ENCODE measurements around the gene NUBP1.
A peak's percentile ranks its signal among the peaks of the same experiment; 100 is the strongest.

Gene NUBP1

DNA sequence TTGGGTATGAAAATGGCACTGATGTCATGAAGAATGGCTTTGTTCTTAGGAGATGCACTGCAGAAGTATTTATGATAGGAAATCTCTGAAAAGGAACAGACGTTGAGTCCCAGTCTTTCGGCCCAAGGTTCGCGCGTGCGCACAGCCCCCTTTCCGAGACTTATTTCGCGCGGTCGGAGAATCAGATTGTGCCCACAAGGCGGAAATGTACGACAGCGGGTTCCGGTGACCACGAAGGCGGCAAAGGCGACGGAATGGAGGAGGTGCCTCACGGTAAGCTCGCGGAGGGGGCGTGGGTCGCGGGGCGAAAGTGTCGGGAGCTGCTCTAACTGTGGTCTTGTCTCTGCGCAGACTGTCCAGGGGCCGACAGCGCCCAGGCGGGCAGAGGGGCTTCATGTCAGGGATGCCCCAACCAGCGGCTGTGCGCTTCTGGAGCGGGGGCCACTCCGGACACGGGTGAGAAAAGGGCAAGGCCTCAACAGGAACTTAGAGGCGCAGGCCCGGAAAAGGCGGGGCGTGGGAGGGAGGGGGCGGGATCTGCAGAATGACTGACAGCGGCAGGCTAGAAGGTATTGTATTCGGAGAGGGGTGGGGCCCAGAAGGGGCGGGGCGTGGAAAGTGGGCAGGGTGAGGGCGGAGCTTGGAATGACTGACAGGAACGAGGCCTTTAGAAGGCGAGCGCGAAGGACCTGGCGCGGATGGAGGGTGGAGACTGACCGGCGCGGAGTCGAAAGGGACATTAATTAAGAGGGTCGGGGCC, at the start of gene NUBP1:
Gene NUBP1 (plus strand): TSS at position 233 of the 760 bp plus-strand sequence. CDS start 22 bp downstream, at position 255.
- H3K4me1 ChIP-seq (ENCODE audit: control insufficient read depth, insufficient read depth, low read length) = peaks cover 13% of the 10 kb centered on the region
- H3K36me3 ChIP-seq (ENCODE audit: control insufficient read depth, insufficient read depth, low read length) = no peaks in the 10 kb centered on the region
- peak within 1 kb of the TSS; percentile 21 for H3K4me3 ChIP-seq (ENCODE audit: low read length)

DNA sequence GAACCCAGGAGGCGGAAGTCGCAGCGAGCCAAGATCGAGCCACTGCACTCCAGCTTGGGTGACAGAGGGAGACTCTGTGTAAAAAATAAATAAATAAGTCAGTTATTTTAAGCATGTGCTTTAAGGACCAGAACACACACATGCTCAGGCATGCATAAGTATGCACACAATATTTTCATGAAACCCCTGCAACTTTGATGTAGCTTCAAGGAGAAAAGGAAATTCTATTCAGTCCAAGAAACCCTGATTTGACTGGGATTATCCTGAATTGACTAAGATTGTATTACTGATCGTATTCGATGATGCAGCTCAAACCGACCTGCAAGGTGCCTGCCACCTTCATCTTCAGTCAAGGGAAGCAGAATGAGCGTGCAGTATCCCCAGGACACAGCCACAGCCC, 49.8 kb upstream of the NUBP1 start:
- no peaks in the 10 kb centered on the region for H3K9me3 ChIP-seq (ENCODE audit: control insufficient read depth, low read length)
- H3K4me1 ChIP-seq (ENCODE audit: control insufficient read depth, insufficient read depth, low read length) = peaks cover 4% of the 10 kb centered on the region
- no peak overlapping the region for H3K9ac ChIP-seq (ENCODE audit: low read length)
- no peaks in the 10 kb centered on the region for H3K36me3 ChIP-seq (ENCODE audit: control insufficient read depth, insufficient read depth, low read length)
- peaks cover 5% of the 10 kb centered on the region for H3K27me3 ChIP-seq (ENCODE audit: control insufficient read depth, insufficient read depth, low read length)
- H3K4me3 ChIP-seq (ENCODE audit: low read length) = no peak overlapping the region

More for the DNA sequence above, at the start of gene NUBP1:
- Histone ChIP-seq H3K9me3 (ENCODE audit: control insufficient read depth, low read length) (no peaks in the 10 kb centered on the region), H3K9ac (ENCODE audit: low read length) (peak within 1 kb of the TSS; percentile 86), H3K27me3 (ENCODE audit: control insufficient read depth, insufficient read depth, low read length) (no peaks in the 10 kb centered on the region)

DNA sequence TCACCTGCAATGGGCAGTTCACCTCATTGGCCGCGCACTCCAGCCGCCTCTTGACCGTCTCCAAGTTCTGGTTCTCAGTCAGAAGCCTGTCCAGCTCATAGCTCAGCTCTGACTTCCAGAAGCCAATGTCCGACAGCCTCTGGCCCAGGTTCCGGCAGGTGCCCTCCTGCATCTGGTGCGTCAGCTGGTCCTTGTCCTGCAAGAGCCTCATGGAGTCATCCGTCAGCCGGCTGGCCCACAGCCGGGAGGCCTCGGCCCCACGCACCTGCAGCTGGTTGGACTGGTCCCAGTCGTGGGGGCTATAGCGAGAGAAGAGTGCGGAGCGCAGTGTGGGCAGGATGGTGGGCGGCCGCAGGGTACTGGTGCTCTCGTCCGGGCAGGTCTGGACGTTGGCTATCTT, 49.3 kb upstream of the NUBP1 start:
- H3K27me3 ChIP-seq (ENCODE audit: control insufficient read depth, insufficient read depth, low read length) = peaks cover 5% of the 10 kb centered on the region
- no peaks in the 10 kb centered on the region for H3K9me3 ChIP-seq (ENCODE audit: control insufficient read depth, low read length)
- no peak overlapping the region for H3K4me3 ChIP-seq (ENCODE audit: low read length)
- H3K9ac ChIP-seq (ENCODE audit: low read length) = no peak overlapping the region
- no peaks in the 10 kb centered on the region for H3K36me3 ChIP-seq (ENCODE audit: control insufficient read depth, insufficient read depth, low read length)
- H3K4me1 ChIP-seq (ENCODE audit: control insufficient read depth, insufficient read depth, low read length) = peaks cover under 1% of the 10 kb centered on the region

GRCh38 chr16:10694830-10695229, 48.8 kb upstream of the NUBP1 start, which contains the start of gene TEKT5:
TSS of gene TEKT5 (minus strand) at chr16:10694930. CDS start at chr16:10694873, 57 bp downstream.
- H3K4me3 ChIP-seq (ENCODE audit: low read length) = no peak within 1 kb of the TSS
- no peak within 1 kb of the TSS for H3K9ac ChIP-seq (ENCODE audit: low read length)
- no peaks in the 10 kb centered on the region for H3K9me3 ChIP-seq (ENCODE audit: control insufficient read depth, low read length)
- peaks cover 5% of the 10 kb centered on the region for H3K27me3 ChIP-seq (ENCODE audit: control insufficient read depth, insufficient read depth, low read length)
- no peaks in the 10 kb centered on the region for H3K36me3 ChIP-seq (ENCODE audit: control insufficient read depth, insufficient read depth, low read length)
- H3K4me1 ChIP-seq (ENCODE audit: control insufficient read depth, insufficient read depth, low read length) = no peaks in the 10 kb centered on the region

DNA sequence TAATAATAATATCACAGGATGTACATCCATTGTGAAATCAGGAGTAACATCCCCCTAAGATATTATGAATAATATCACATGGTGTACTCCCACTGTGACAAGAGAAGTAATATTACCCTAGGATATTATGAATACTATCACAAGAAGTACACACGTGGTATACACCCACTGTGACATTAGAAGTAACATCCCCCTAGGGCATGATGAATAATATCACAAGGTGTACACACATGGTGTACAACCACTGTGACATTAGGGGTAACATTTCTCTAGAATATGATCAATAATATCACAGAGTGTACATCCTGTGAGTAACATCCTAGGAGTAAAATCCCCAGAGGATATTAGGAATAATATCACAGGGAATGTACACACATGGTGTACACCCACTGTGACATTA, 43.9 kb upstream of the NUBP1 start:
- Histone ChIP-seq H3K9ac (ENCODE audit: low read length) (no peak overlapping the region), H3K4me3 (ENCODE audit: low read length) (no peak overlapping the region), H3K9me3 (ENCODE audit: control insufficient read depth, low read length) (no peaks in the 10 kb centered on the region), H3K27me3 (ENCODE audit: control insufficient read depth, insufficient read depth, low read length) (no peaks in the 10 kb centered on the region), H3K36me3 (ENCODE audit: control insufficient read depth, insufficient read depth, low read length) (no peaks in the 10 kb centered on the region), H3K4me1 (ENCODE audit: control insufficient read depth, insufficient read depth, low read length) (no peaks in the 10 kb centered on the region)

DNA sequence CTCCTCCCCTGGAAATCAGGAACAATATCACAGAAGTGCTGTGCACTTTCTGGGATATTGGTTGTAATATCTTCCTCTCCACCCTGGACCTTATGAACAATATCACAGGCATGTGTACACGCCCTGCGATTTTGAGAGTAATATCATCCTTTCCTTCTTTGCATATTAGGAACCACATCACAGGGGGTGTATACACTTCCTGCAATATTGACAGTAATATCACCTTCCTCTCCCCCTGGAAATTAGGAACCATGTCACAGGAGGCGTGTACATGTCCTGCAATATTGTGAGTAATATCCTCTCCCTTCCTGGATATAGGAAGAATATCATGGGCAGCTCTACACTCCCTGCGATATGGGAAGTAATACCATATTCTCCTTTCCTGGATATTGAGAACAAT, 34.7 kb upstream of the NUBP1 start:
- H3K9me3 ChIP-seq (ENCODE audit: control insufficient read depth, low read length) = no peaks in the 10 kb centered on the region
- H3K9ac ChIP-seq (ENCODE audit: low read length) = no peak overlapping the region
- H3K4me1 ChIP-seq (ENCODE audit: control insufficient read depth, insufficient read depth, low read length) = no peaks in the 10 kb centered on the region
- H3K36me3 ChIP-seq (ENCODE audit: control insufficient read depth, insufficient read depth, low read length) = no peaks in the 10 kb centered on the region
- H3K27me3 ChIP-seq (ENCODE audit: control insufficient read depth, insufficient read depth, low read length) = no peaks in the 10 kb centered on the region
- H3K4me3 ChIP-seq (ENCODE audit: low read length) = no peak overlapping the region

DNA sequence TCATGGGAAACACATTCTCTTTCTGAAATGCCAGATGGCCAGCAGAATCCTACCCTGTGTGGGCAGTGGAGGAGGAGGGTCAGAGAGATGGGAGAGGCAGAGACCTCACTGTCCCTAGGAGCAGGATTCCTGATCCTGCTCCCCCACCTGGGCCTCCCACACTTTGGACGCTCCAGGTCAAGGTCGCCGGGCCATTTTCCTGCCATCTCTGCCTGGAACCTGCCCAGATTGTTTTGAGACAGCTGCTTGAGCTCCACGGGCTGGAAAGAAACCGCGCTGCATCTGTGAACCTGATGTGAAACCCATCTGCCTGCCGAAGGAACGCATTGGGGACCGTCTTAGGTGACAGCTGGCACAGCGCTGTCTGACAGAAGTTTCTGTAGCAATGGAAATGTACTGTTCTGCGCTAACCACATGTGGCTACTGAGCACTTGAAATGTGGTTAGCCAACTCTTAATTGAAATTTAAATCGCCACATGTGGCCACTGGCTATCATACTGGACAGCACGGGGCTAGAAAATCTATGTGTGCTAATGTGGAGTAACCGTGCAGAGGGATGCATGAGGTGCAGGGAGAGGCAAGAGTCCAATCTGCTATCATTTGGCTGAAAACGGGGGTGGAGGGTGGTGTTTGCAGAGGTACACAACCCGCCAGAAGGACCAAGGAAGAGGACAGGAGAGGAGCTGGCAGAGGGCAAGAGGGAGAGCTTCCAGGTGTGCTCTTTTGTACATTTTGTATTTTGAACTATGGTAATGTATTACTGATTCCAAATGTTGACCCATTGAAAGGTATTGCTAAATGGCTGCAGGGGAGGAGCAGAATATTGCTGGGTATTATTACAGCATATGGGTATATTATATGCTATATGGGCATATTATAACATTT, 15.4 kb upstream of the NUBP1 start:
- Histone ChIP-seq H3K9me3 (ENCODE audit: control insufficient read depth, low read length) (no peaks in the 10 kb centered on the region), H3K4me1 (ENCODE audit: control insufficient read depth, insufficient read depth, low read length) (peaks cover 8% of the 10 kb centered on the region), H3K27me3 (ENCODE audit: control insufficient read depth, insufficient read depth, low read length) (no peaks in the 10 kb centered on the region), H3K9ac (ENCODE audit: low read length) (no peak overlapping the region), H3K36me3 (ENCODE audit: control insufficient read depth, insufficient read depth, low read length) (no peaks in the 10 kb centered on the region), H3K4me3 (ENCODE audit: low read length) (no peak overlapping the region)

DNA sequence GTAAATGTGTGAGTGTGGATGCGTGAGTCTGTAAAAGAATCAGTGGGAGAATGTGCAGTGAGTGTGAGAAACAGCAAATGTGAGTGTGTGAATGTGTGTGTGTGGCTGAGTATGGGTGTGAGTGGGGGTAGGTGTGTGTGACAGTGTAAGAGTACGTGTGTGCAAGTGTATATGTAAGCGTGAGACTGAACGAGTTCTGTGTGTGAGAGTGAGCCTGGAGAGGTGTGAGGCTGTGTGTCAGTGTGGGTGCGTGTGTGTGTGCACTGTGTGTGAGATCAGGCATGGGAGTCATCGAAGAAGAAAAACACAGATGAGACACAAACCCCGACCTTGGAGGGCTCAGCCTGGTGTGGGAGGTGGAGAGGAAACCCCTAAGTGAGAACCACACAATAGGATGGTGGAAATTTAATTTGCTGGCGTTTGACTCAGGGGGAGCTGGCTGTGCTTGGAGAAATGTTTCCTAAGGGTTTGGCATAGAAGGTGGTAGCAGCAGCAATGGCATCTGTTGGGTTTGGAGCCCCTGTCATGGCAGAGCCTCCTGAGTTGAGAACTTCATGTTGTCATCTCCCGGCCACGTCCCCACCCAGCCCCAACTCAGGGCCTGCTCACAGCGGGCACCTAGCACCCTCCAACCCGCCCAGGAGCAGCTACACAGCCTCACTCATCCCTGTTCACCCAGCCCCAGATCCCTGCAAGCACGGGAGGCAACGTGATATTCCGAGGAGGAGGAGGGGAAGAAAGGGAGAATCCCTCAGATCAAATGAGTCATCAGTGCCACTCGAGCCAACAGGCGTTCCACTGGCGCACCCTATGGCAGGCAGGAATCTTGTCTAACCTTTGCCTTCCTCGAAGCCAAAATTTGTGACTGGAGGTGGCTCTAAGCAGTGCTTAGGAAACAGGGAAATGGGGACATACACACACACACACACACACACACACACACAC, 14.3 kb upstream of the NUBP1 start:
- Histone ChIP-seq H3K9me3 (ENCODE audit: control insufficient read depth, low read length) (no peaks in the 10 kb centered on the region), H3K4me3 (ENCODE audit: low read length) (no peak overlapping the region), H3K36me3 (ENCODE audit: control insufficient read depth, insufficient read depth, low read length) (no peaks in the 10 kb centered on the region), H3K27me3 (ENCODE audit: control insufficient read depth, insufficient read depth, low read length) (no peaks in the 10 kb centered on the region), H3K4me1 (ENCODE audit: control insufficient read depth, insufficient read depth, low read length) (peaks cover 8% of the 10 kb centered on the region), H3K9ac (ENCODE audit: low read length) (no peak overlapping the region)

DNA sequence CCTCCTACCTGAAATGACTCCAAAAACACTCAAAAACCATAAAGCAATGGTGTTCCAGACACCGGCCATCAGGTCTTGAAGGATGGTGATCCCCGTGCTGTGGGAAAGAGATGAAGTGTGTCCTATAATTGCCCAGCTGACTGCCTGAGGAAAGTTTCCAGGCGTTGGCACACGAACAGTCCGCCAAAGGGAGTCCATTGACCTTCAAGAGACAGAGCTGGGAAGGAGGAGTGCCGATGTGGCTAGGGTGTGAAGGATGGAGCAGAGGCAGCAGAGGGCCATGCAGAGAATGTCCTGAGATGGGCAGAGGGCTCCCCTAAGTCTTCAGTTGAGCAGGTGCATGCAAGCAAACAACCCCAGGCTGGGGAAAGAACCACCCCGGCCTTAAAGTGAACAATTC, 11.9 kb upstream of the NUBP1 start:
- H3K27me3 ChIP-seq (ENCODE audit: control insufficient read depth, insufficient read depth, low read length) = no peaks in the 10 kb centered on the region
- H3K36me3 ChIP-seq (ENCODE audit: control insufficient read depth, insufficient read depth, low read length) = no peaks in the 10 kb centered on the region
- H3K4me3 ChIP-seq (ENCODE audit: low read length) = no peak overlapping the region
- no peaks in the 10 kb centered on the region for H3K9me3 ChIP-seq (ENCODE audit: control insufficient read depth, low read length)
- H3K4me1 ChIP-seq (ENCODE audit: control insufficient read depth, insufficient read depth, low read length) = peaks cover 8% of the 10 kb centered on the region
- H3K9ac ChIP-seq (ENCODE audit: low read length) = no peak overlapping the region

GRCh38 chr16:10737068-10737625, 6.5 kb upstream of the NUBP1 start:
- H3K4me1 ChIP-seq (ENCODE audit: control insufficient read depth, insufficient read depth, low read length) = no peaks in the 10 kb centered on the region
- no peaks in the 10 kb centered on the region for H3K27me3 ChIP-seq (ENCODE audit: control insufficient read depth, insufficient read depth, low read length)
- no peaks in the 10 kb centered on the region for H3K9me3 ChIP-seq (ENCODE audit: control insufficient read depth, low read length)
- no peaks in the 10 kb centered on the region for H3K36me3 ChIP-seq (ENCODE audit: control insufficient read depth, insufficient read depth, low read length)
- H3K9ac ChIP-seq (ENCODE audit: low read length) = peak overlapping the region; percentile 70
- peak overlapping the region; percentile 21 for H3K4me3 ChIP-seq (ENCODE audit: low read length)

Measured in mucosa of stomach (tissue), 1 donor.